GM12891 (cell line): Measurements from ENCODE around the gene NELL2.

ENCODE experiments used
- POLR2A ChIP-seq: IDR thresholded peaks from 2 replicates; pipeline ENCODE4 v1.6.1; 2011; ENCODE audit warnings: low read depth, low read length, control low read depth
- POLR2AphosphoS5 ChIP-seq: IDR thresholded peaks from 2 replicates; pipeline ENCODE4 v1.6.1; 2011; ENCODE audit warnings: low read depth, low read length, control low read depth
- POU2F2 ChIP-seq: IDR thresholded peaks from 2 replicates; pipeline ENCODE4 v1.6.1; 2011; ENCODE audit warnings: low read depth, mild to moderate bottlenecking, control low read depth, low read length, moderate library complexity
- TAF1 ChIP-seq: IDR thresholded peaks from 2 replicates; pipeline ENCODE4 v1.6.1; 2011; ENCODE audit warnings: low read depth, low read length, control low read depth

DNA sequence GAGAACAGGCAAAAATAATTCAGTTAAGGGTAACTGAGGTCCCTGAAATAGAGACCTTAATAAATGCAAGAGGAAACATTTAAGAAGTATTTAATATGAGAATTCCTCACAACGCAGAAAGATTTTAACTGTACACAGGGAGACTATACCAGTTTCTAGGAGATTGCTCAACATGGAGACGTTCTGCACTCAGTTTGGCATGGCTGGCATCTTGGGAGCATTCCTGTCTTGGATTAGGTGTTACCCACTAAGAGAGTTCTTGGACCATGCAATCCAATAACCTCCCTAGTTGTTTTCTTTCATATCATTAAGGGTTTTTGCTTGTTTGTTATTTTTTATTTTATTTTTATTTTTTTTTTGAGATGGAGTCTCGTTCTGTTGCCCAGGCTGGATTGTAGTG lies 302.4 kb downstream of the NELL2 start:
- no peak for TF ChIP-seq POLR2A
- no peak for TF ChIP-seq POLR2AphosphoS5
- no peak for TF ChIP-seq POU2F2
- TF ChIP-seq TAF1: no peak
